ENCODE measurements around the gene FAM184A. TPM values are rescaled to one million over a fixed set of nuclear protein-coding genes. Genes with fewer than 3 reads are reported as not detected.
"Not testable (repeated sequence)": the region's sequence is repeated elsewhere in the genome, so short reads cannot be mapped to it uniquely, and the experiment has no call there.

Gene FAM184A
- total RNA-seq, 2 experiments from 2014 or later: 13.8 to 14.5 TPM

DNA sequence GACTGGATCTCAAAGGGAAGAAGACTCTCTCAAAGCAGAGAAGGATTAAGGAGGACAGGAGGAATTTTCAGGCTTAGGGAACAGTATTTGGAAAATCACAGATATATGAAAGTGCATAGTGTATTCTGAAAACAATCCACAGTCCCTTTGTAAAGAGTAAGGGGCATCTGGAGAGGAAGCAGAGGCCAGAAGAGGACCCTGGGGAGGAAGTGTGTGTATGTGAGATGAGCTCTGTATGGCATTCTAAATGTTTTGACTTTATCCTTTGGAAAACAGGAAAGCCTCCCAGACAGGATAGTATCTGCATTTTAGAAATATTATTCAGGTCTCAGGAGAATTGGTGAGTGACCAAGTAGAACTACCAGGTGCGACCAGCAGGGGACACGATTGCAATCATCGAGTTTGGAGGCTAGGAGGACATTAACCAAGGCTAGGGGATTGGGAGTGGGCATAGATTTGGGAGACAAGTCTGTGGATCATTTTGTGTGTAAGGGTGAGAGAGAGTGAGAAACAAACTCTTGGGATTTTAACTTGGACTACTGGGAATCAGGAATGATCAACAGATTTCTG lies 38.3 kb upstream of the FAM184A start:
- DNase-seq (peak; percentile 35), ATAC-seq (no peak)
- H3K9me3 Mint-ChIP-seq (ENCODE audit: low read depth): no peaks in the 10 kb centered on the region
- H3K27me3 Mint-ChIP-seq: no peaks in the 10 kb centered on the region
- no peaks in the 10 kb centered on the region for H3K4me1 Mint-ChIP-seq
- no peak overlapping the region for H3K27ac Mint-ChIP-seq
- intact Hi-C loops (cut with DNase I, micrococcal nuclease): loop anchor here in 1 of 2 experiments (10.0 kb wide), 1 partner anchor 552 kb away; no protein-coding TSS in a partner anchor
- POLR2A ChIA-PET: no interaction called here
- no peaks in the 10 kb centered on the region for H3K36me3 Mint-ChIP-seq (ENCODE audit: low read depth)
- H3K4me3 Mint-ChIP-seq: no peak overlapping the region
- CTCF ChIA-PET: interaction anchor here (0.9 to 14.7 kb wide), 3 partner anchors 13 to 149 kb away, joined by 3 to 280 read pairs (median 10); no protein-coding TSS in a partner anchor

DNA sequence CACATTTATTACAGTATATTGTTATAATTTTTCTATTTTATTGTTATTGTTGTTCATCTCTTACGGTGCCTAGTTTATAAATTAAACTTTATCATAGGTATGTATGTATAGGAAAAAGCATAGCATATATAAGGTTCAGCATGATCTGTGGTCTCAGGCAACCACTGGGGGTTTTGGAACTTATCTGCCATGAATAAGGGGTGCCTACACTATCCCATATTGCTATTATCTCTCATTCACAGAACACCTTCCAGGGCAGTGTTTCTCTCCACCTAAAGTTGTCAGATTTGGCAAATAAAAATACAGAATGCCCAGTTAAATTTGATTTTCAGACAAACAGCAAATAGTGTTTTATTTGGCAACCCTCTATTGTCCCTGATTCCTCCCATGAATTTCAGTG lies 35.5 kb upstream of the FAM184A start:
- Mint-ChIP-seq H3K4me1 (peaks cover 12% of the 10 kb centered on the region), H3K27ac (no peak overlapping the region), H3K27me3 (no peaks in the 10 kb centered on the region), H3K4me3 (no peak overlapping the region), H3K36me3 (ENCODE audit: low read depth) (no peaks in the 10 kb centered on the region), H3K9me3 (ENCODE audit: low read depth) (no peaks in the 10 kb centered on the region)
- no peak for ATAC-seq
- intact Hi-C loops (cut with DNase I, micrococcal nuclease): loop anchor here (5.0 to 10.0 kb wide), 2 partner anchors 549 to 832 kb away; no protein-coding TSS in a partner anchor
- POLR2A ChIA-PET: no interaction called here
- DNase-seq: no peak
- CTCF ChIA-PET: interaction anchor here (0.7 to 14.7 kb wide), 4 partner anchors 16 to 1510 kb away, joined by 3 to 280 read pairs (median 3); no protein-coding TSS in a partner anchor

- peaks cover 19% of the 10 kb centered on the region for H3K4me1 Mint-ChIP-seq
- no peak overlapping the region for H3K27ac Mint-ChIP-seq
- ATAC-seq (no peak), DNase-seq (no peak)
- no peaks in the 10 kb centered on the region for H3K9me3 Mint-ChIP-seq (ENCODE audit: low read depth)
- POLR2A ChIA-PET: no interaction called here
- no peak overlapping the region for H3K4me3 Mint-ChIP-seq
- H3K27me3 Mint-ChIP-seq: no peaks in the 10 kb centered on the region
- CTCF ChIA-PET: interaction anchor here (0.6 to 14.7 kb wide), 6 partner anchors 14 to 1509 kb away, joined by 3 to 280 read pairs (median 4); no protein-coding TSS in a partner anchor
- intact Hi-C loops (cut with DNase I, micrococcal nuclease): loop anchor here (5.0 to 10.0 kb wide), 2 partner anchors 548 to 831 kb away; no protein-coding TSS in a partner anchor
- no peaks in the 10 kb centered on the region for H3K36me3 Mint-ChIP-seq (ENCODE audit: low read depth)
Observed at GRCh38 chr6:119112812-119113530, 34.5 kb upstream of the FAM184A start.

DNA sequence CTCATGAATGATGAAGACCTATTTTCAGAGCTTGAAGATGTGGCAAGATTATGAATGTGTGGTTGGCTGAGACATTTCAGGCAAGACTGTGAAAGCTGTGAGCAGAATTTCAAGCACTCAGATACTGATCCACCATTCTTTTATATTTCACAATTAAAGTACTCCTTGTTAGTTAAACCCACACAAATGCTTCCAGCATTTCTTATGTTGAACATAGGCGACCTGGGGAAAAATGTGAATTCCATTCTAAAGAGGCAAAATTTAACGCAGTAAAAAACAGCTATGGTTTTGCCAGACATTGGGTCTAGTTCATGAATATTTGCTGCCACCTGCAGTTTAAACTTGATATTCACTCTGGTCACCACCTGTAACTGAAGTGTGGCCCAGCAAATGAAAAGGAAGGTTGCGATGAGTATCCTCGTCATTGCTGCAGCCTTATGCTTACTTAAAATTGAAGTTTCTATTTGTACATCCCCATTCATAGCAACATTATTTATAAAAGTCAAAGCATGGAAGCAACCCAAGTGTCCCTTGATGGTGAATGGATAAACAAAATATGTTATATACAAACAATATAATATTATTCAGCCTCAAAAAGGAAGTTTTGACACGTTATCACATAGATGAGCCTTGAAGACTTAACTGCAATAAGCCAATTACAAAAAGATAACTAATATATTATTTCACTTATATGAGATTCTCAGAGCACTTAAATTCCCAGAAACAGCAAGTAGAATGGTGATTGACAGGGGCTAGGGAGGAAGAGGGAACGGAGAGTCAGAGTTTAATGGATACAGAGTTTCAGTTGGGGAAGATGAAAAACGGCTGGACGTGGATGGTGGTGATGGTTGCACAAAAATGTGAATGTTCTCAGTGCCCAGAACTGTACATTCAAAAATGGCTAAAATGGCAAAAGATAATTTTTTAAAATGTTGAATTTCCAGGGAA lies 32.4 kb upstream of the FAM184A start:
- Mint-ChIP-seq H3K4me1 (peaks cover 21% of the 10 kb centered on the region), H3K27ac (no peak overlapping the region), H3K4me3 (no peak overlapping the region), H3K36me3 (ENCODE audit: low read depth) (no peaks in the 10 kb centered on the region), H3K27me3 (no peaks in the 10 kb centered on the region), H3K9me3 (ENCODE audit: low read depth) (no peaks in the 10 kb centered on the region)
- CTCF ChIA-PET: interaction anchor here (0.5 to 14.7 kb wide), 54 partner anchors 9 to 722 kb away, joined by 3 to 280 read pairs (median 4); partner anchors contain the start of genes ASF1A, FAM184A and MCM9
- POLR2A ChIA-PET: interaction anchor here (0.7 kb wide), 1 partner anchor 34 kb away, joined by 6 read pairs; no protein-coding TSS in a partner anchor
- intact Hi-C loops (cut with DNase I, micrococcal nuclease): loop anchor here (1.0 to 10.0 kb wide), 10 partner anchors 32 to 829 kb away; partner anchors contain the start of gene ASF1A (in 2 of the 2)
- peak; percentile 86 for ATAC-seq
- DNase-seq: peak; percentile 51

DNA sequence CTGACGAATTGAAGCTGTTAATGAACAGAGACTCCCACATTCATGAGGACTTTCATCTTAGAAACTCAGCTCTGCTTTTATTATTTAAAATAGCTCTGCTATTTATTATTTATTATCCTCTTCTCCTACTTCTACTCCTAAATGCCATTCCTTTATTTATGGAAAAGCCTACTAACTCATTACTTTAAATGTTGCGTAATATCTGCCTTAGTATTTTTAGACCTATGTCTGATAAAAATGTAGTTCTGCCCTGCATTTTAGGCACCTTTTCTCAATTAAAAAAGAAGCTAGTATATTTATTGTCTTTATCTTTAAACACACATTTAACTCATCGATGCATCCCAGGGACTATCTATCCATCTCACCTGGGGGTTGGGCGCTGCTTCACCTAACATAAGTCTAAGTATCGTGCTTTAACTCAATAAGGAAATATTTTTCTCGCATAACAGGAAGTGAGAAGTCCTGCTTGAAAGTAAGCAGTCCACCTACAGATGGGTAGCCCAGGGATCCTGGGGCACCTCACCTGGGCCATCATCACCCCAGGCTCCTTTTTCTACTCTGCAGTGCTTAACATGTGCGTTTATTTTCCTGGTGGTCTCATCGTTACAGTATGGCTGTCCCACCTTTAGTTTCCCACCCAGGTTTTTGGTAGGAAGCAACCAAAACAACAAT lies 31.3 kb upstream of the FAM184A start:
- no peaks in the 10 kb centered on the region for H3K9me3 Mint-ChIP-seq (ENCODE audit: low read depth)
- DNase-seq: no peak

DNA sequence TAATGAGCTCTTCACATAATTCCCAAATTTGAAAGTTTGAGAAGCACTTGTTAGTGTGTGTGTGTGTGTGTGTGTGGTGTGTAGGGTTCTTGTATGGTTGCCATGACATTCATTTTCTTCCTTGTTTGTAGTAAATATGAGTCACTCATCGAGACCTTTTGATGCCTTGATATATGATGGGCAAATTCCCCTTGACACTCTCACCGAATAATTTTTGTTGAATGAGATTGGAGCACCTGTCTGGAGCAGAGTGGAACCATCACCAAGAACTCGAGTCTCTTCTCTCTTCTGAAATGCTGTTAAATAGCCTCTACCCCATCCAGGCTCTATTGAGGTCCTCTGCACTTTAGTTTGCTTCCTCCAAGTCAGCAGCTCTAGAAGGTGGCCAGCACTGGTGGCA lies 29.6 kb upstream of the FAM184A start:
- CTCF ChIA-PET: interaction anchor here (0.6 to 14.7 kb wide), 5 partner anchors 14 to 549 kb away, joined by 3 to 280 read pairs (median 5); no protein-coding TSS in a partner anchor
- Mint-ChIP-seq H3K4me3 (no peak overlapping the region), H3K9me3 (ENCODE audit: low read depth) (no peaks in the 10 kb centered on the region), H3K27me3 (no peaks in the 10 kb centered on the region), H3K36me3 (ENCODE audit: low read depth) (no peaks in the 10 kb centered on the region), H3K4me1 (peaks cover 30% of the 10 kb centered on the region), H3K27ac (no peak overlapping the region)
- ATAC-seq (peak; percentile 34), DNase-seq (no peak)
- POLR2A ChIA-PET: interaction anchor here (1.1 kb wide), 1 partner anchor 29 kb away, joined by 3 read pairs; no protein-coding TSS in a partner anchor
- intact Hi-C loops (cut with DNase I, micrococcal nuclease): loop anchor here in 1 of 2 experiments (10.0 kb wide), 1 partner anchor 543 kb away; no protein-coding TSS in a partner anchor

More for the DNA sequence above, 31.3 kb upstream of the FAM184A start:
- Mint-ChIP-seq H3K4me1 (peaks cover 27% of the 10 kb centered on the region), H3K4me3 (no peak overlapping the region), H3K27ac (no peak overlapping the region), H3K27me3 (no peaks in the 10 kb centered on the region), H3K36me3 (ENCODE audit: low read depth) (no peaks in the 10 kb centered on the region)
- ChIA-PET POLR2A (interaction anchor here (0.7 kb wide), 1 partner anchor 48 kb away, joined by 4 read pairs; no protein-coding TSS in a partner anchor), CTCF (interaction anchor here (0.6 to 14.7 kb wide), 39 partner anchors 8 to 825 kb away, joined by 3 to 280 read pairs (median 5); partner anchors contain the start of genes ASF1A, FAM184A and MCM9)
- no peak for ATAC-seq
- intact Hi-C loops (cut with DNase I, micrococcal nuclease): loop anchor here (1.0 to 10.0 kb wide), 10 partner anchors 30 to 827 kb away; partner anchors contain the start of gene ASF1A (in 2 of the 2)

DNA sequence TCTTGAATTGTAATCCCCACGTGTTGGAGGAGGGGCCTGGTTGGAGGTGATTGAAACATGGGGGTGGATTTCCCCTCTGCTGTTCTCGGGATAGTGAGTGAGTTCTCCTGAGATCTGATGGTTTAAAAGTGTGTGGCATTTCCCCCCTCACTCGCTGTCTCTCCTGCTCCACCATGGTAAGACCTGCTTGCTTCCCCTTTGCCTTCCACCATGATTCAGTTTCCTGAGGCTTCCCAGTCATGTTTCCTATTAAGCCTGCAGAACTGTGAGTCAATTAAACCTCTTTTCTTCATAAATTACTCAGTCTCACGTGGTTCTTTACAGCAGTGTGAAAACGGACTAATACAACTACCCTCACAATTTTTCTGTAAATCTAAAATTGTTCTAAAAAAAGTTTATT lies 26.8 kb upstream of the FAM184A start:
- no peaks in the 10 kb centered on the region for H3K9me3 Mint-ChIP-seq (ENCODE audit: low read depth)
- CTCF ChIA-PET: interaction anchor here (1.0 to 14.7 kb wide), 2 partner anchors 31 to 137 kb away, joined by 3 to 280 read pairs; no protein-coding TSS in a partner anchor
- H3K4me3 Mint-ChIP-seq: no peak overlapping the region
- POLR2A ChIA-PET: no interaction called here
- H3K27ac Mint-ChIP-seq: no peak overlapping the region
- DNase-seq: no peak
- intact Hi-C loops (cut with DNase I, micrococcal nuclease): loop anchor here in 1 of 2 experiments (10.0 kb wide), 1 partner anchor 540 kb away; no protein-coding TSS in a partner anchor
- peaks cover 25% of the 10 kb centered on the region for H3K4me1 Mint-ChIP-seq
- no peaks in the 10 kb centered on the region for H3K27me3 Mint-ChIP-seq
- ATAC-seq: peak; percentile 45
- H3K36me3 Mint-ChIP-seq (ENCODE audit: low read depth): no peaks in the 10 kb centered on the region

DNA sequence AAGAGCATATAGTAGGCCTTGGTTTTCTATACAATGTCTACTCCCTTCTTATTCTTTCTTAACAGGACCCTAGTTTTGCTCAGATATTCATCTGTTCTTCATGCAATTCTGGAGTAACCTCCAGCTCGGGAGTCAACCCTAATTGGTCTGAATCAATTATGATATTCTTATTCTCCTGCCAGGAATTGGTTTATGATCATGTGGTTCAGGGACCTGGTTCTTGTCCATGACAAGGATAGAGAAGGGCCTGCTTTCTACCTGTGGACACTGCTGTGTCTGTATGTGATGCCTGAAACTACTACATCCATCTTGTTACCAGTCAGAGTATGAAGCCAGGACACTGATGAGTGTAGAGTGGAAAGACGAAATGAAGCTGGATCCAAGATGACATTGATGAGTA lies 24.4 kb upstream of the FAM184A start:
- ChIA-PET POLR2A (no interaction called here), CTCF (interaction anchor here (0.7 to 1.0 kb wide), 2 partner anchors 8 to 10 kb away, joined by 3 to 7 read pairs; no protein-coding TSS in a partner anchor)
- DNase-seq: no peak
- ATAC-seq: no peak
- H3K27ac Mint-ChIP-seq: no peak overlapping the region
- H3K4me1 Mint-ChIP-seq: peaks cover 15% of the 10 kb centered on the region
- H3K4me3 Mint-ChIP-seq: no peak overlapping the region
- intact Hi-C loops (cut with DNase I, micrococcal nuclease): loop anchor here in 1 of 2 experiments (10.0 kb wide), 1 partner anchor 538 kb away; no protein-coding TSS in a partner anchor
- no peaks in the 10 kb centered on the region for H3K36me3 Mint-ChIP-seq (ENCODE audit: low read depth)
- no peaks in the 10 kb centered on the region for H3K27me3 Mint-ChIP-seq
- H3K9me3 Mint-ChIP-seq (ENCODE audit: low read depth): no peaks in the 10 kb centered on the region

GRCh38 chr6:119100115-119100514 lies 21.7 kb upstream of the FAM184A start:
- Mint-ChIP-seq H3K27ac (no peak overlapping the region), H3K27me3 (no peaks in the 10 kb centered on the region), H3K4me1 (peaks cover 24% of the 10 kb centered on the region), H3K9me3 (ENCODE audit: low read depth) (peaks cover 2% of the 10 kb centered on the region), H3K4me3 (no peak overlapping the region), H3K36me3 (ENCODE audit: low read depth) (no peaks in the 10 kb centered on the region)
- POLR2A ChIA-PET: no interaction called here
- CTCF ChIA-PET: interaction anchor here (0.9 to 4.2 kb wide), 6 partner anchors 11 to 299 kb away, joined by 3 to 32 read pairs (median 4); no protein-coding TSS in a partner anchor
- intact Hi-C loops (cut with DNase I, micrococcal nuclease): loop anchor here in 1 of 2 experiments (10.0 kb wide), 1 partner anchor 535 kb away; no protein-coding TSS in a partner anchor
- no peak for DNase-seq
- ATAC-seq: no peak

GRCh38 chr6:119097815-119098361 lies 19.4 kb upstream of the FAM184A start:
- ATAC-seq (peak; percentile 69), DNase-seq (peak; percentile 38)
- CTCF ChIA-PET: interaction anchor here (1.0 to 4.2 kb wide), 3 partner anchors 13 to 24 kb away, joined by 3 to 32 read pairs (median 5); no protein-coding TSS in a partner anchor
- POLR2A ChIA-PET; H3K27me3 Mint-ChIP-seq; H3K4me3 Mint-ChIP-seq; H3K36me3 Mint-ChIP-seq (ENCODE audit: low read depth); intact Hi-C loops (cut with DNase I, micrococcal nuclease); H3K9me3 Mint-ChIP-seq (ENCODE audit: low read depth): not testable (repeated sequence)
- Mint-ChIP-seq H3K27ac (peak overlapping the region; percentile 28), H3K4me1 (peaks cover 18% of the 10 kb centered on the region)

All from activated CD4-positive, alpha-beta T cell treated with anti-CD3 and anti-CD28 coated beads for 36 hours (primary cell).